ENCODE data around the gene P2RY11. TPM values are rescaled to one million over a fixed set of nuclear protein-coding genes. Genes with fewer than 3 reads are reported as not detected.

The P2RY11 gene, protein sequence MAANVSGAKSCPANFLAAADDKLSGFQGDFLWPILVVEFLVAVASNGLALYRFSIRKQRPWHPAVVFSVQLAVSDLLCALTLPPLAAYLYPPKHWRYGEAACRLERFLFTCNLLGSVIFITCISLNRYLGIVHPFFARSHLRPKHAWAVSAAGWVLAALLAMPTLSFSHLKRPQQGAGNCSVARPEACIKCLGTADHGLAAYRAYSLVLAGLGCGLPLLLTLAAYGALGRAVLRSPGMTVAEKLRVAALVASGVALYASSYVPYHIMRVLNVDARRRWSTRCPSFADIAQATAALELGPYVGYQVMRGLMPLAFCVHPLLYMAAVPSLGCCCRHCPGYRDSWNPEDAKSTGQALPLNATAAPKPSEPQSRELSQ
- polyA plus RNA-seq (ENCODE audit: low read depth in 6 of 6): 1 to 10 TPM in 3 of 6 donors, under 1 TPM in 3; 0.69 to 1.2 (median 0.92) TPM

DNA sequence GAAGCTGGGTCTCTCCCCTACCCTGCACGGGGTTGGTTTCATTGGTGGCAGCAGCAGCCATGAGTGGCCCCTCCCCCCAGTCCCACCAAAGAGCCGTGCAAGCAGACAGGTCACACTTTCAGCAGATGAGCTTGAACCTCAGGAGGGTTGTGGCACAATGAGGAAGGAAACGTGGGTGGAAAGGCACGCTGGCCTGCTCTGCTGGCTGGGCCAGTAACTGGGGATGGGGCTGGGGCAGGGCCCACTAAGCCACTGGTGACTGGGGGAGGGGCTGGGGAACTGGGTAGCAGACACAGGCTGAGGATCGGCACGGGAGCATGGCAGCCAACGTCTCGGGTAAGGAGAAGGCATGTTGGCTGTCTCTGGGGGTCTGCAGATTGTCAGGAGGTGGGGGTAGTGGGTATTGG is at the start of gene P2RY11:
Gene P2RY11 (plus strand): TSS at position 289 of the 407 bp plus-strand sequence. CDS start 29 bp downstream, at position 318.
- H3K9me3 Mint-ChIP-seq: no peaks in the 10 kb centered on the region

DNA sequence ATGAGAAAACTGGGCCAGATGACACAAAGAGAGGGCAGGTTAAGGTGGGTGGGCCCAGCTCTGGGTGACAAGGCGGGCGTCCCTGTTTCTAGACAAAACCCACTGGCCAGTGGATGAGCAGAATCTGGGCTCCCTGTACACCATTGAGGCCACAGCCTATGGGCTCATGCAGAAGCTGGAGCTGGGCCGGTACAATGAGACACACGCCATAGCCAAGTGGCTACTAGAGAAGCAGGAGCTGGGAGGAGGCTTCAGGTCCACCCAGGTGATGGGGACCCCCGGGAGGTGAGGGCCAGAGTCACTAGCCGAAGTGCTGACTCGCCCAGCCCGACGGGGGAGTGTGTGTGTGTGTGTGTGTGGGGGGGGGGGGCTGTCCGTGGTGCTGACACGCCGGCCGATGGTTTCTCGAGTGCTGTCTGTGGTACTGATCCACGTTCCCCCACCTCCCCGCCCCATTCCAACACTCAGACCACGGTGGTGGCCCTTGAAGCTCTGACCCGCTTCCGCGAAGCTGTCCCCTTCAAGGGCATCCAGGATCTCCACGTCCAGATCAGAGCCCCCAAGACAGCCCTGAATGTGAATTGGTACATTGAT is 49.7 kb upstream of the P2RY11 start:
- Mint-ChIP-seq H3K27ac (no peak overlapping the region), H3K4me3 (peak overlapping the region in 1 of 8 donors; percentile 32), H3K27me3 (peaks cover 15 to 49% (median 42%) of the 10 kb centered on the region in 3 donors), H3K36me3 (peaks cover 7 to 8% of the 10 kb centered on the region in 2 donors), H3K9me3 (peaks cover 0 to 12% (median 2%) of the 10 kb centered on the region in 7 donors), H3K4me1 (no peaks in the 10 kb centered on the region)
- no peak for ATAC-seq (ENCODE audit: low read depth in 2 of 2)
- no peak for DNase-seq

More for the DNA sequence above, at the start of gene P2RY11:
- Mint-ChIP-seq H3K4me1 (peaks cover 35 to 44% (median 42%) of the 10 kb centered on the region in 3 donors), H3K27me3 (no peaks in the 10 kb centered on the region), H3K4me3 (peak within 1 kb of the TSS; percentile 49 to 80 (median 65)), H3K36me3 (peaks cover 4 to 7% of the 10 kb centered on the region in 2 donors), H3K27ac (peak within 1 kb of the TSS; percentile 33 to 95 (median 90))
- peak; percentile 21 to 46 for ATAC-seq (ENCODE audit: low read depth in 2 of 2)
- DNase-seq: peak; percentile 37

DNA sequence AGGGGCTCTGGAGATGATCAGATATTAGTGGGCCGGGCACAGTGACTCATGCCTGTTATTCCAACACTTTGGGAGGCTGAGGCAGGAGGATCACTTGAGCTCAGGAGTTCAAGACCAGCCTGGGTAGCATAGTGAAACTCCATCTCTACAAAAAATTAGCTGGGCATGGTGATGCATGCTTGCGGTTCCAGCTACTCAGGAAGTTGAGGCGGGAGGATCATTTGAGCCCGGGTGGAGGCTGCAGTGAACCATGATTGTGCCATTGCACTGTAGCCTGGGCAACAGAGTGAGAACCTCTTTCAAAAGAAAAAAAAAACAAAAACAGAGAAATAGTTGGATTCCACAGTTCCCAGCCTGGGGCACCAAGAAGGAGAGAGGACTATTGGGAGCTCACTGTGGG is 43.3 kb upstream of the P2RY11 start:
- peaks cover 7 to 16% of the 10 kb centered on the region in 2 donors for H3K36me3 Mint-ChIP-seq
- peaks cover 11 to 47% (median 45%) of the 10 kb centered on the region in 3 donors for H3K27me3 Mint-ChIP-seq
- DNase-seq: no peak
- H3K4me3 Mint-ChIP-seq: no peak overlapping the region
- H3K9me3 Mint-ChIP-seq: peaks cover 2 to 17% (median 5%) of the 10 kb centered on the region in 7 donors
- H3K4me1 Mint-ChIP-seq: peaks cover 0 to 6% (median 0%) of the 10 kb centered on the region in 3 donors
- H3K27ac Mint-ChIP-seq: no peak overlapping the region
- ATAC-seq (ENCODE audit: low read depth in 2 of 2): no peak

DNA sequence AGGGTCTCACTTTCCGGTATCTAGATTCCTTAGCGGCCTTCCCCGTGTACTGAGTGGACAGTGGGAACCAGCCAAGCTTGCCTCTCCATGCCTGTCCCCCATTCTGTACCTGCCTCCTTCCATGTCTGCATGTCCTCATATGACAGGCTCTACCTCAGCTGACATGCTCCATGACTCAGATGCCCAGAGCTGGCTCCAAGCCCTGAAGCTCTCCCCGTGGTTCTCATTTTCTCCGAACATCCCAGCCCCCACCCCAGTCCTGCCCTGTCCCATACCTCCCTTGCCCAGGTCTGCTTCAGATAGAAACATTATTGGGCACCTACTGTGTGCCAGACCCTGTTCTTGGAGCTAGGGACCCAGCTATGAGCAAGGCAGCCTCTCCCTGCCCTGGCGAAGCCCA is 42.4 kb upstream of the P2RY11 start:
- no peak for DNase-seq
- no peak overlapping the region for H3K4me3 Mint-ChIP-seq
- H3K27me3 Mint-ChIP-seq: peaks cover 11 to 40% (median 40%) of the 10 kb centered on the region in 3 donors
- peaks cover 3 to 23% (median 7%) of the 10 kb centered on the region in 7 donors for H3K9me3 Mint-ChIP-seq
- peaks cover 0 to 6% (median 0%) of the 10 kb centered on the region in 3 donors for H3K4me1 Mint-ChIP-seq
- no peak overlapping the region for H3K27ac Mint-ChIP-seq
- ATAC-seq (ENCODE audit: low read depth in 2 of 2): no peak
- peaks cover 7 to 16% of the 10 kb centered on the region in 2 donors for H3K36me3 Mint-ChIP-seq

DNA sequence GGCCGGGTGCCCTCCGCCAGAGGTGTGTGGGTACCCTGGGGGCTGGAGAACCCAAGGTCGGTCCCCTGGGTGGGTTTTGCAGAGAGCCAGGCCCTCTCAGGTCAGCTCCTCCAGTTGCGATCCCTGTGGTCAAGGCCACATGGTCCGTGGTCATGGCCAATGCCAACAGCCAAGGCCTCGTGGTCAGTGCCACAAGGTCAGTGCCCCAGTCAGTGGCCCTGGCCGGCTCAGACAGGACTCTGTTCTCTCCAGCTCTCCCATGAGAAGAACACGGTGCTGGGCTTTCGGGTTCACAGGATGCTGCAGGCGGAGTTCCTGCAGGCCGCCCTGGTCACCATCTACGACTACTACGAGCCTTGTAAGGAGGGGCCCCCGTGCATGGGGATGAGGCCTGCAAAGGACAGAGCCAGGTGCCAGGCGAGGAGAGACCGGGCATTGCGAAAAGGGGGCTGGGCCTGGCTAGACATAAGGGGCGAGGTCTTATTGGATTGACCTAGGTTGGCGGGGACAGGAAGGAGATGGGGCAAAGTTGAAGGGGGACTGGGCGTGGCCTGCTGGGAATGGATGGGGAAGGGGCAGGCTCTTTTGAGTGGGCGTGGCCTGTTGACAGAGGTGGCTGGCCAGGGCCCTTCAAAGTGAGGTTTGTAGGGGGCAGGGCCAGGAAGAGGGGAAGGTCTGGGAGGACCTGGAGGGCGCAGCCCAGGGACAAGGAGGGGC is 40.6 kb upstream of the P2RY11 start:
- H3K9me3 Mint-ChIP-seq: peaks cover 5 to 17% (median 10%) of the 10 kb centered on the region in 7 donors
- no peak for ATAC-seq (ENCODE audit: low read depth in 2 of 2)
- peak overlapping the region in 1 of 8 donors; percentile 62 for H3K4me3 Mint-ChIP-seq
- peaks cover 0 to 6% (median under 1%) of the 10 kb centered on the region in 3 donors for H3K4me1 Mint-ChIP-seq
- H3K27ac Mint-ChIP-seq: peak overlapping the region in 1 of 6 donors; percentile 67
- DNase-seq: no peak
- H3K27me3 Mint-ChIP-seq: peaks cover 11 to 39% (median 38%) of the 10 kb centered on the region in 3 donors
- H3K36me3 Mint-ChIP-seq: peaks cover 2 to 16% of the 10 kb centered on the region in 2 donors

DNA sequence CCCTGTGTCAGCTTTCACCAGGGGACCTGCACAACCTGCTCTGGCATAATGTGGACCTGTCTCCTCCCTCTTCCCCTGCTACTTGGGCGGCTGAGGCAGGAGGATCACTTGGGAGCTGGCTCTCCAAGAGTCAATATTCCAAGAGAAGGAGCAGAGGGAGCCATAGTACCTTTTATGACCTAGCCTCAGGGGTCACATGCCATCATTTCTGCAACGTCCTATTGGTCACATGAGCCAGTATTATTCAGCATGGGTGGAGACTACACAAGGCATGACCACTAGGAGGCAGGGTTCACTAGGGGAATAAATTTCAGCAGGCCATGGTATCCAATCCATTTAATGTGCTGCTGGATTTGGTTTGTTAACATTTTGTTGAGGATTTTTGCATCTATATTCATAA is 37.3 kb upstream of the P2RY11 start:
- peaks cover 10 to 16% (median 12%) of the 10 kb centered on the region in 7 donors for H3K9me3 Mint-ChIP-seq
- DNase-seq (no peak), ATAC-seq (ENCODE audit: low read depth in 2 of 2) (peak; percentile 56 to 58)
- peaks cover 6 to 37% (median 28%) of the 10 kb centered on the region in 3 donors for H3K27me3 Mint-ChIP-seq
- H3K27ac Mint-ChIP-seq: no peak overlapping the region
- no peak overlapping the region for H3K4me3 Mint-ChIP-seq
- H3K4me1 Mint-ChIP-seq: peaks cover 0 to 6% (median 4%) of the 10 kb centered on the region in 3 donors
- H3K36me3 Mint-ChIP-seq: peaks cover 0 to 19% of the 10 kb centered on the region in 2 donors

DNA sequence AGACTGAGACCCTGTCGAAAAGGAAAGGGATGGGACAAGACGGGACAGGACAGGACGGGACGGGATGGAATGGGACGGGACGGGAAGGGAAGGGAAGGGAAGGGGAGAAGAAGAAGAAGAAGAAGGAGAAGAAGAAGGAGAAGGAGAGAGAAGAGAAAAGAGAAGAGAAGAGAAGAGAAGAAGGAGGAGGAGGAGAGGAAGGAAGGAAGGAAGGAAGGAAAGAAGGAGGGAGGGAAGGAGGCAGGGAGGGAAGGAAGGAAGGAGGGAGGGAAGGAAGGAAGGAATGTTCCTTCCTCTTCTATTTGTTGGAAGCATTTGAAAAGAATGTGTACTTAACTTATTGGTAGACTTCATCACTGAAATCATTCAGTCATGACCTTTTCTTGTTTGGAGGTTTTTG is 35.0 kb upstream of the P2RY11 start:
- Mint-ChIP-seq H3K27ac (no peak overlapping the region), H3K9me3 (peaks cover 10 to 16% (median 11%) of the 10 kb centered on the region in 7 donors), H3K4me3 (no peak overlapping the region), H3K27me3 (peaks cover 0 to 25% (median 17%) of the 10 kb centered on the region in 3 donors), H3K36me3 (peaks cover 0 to 16% of the 10 kb centered on the region in 2 donors), H3K4me1 (peaks cover 0 to 4% (median 0%) of the 10 kb centered on the region in 3 donors)
- ATAC-seq (ENCODE audit: low read depth in 2 of 2) (no peak), DNase-seq (no peak)

DNA sequence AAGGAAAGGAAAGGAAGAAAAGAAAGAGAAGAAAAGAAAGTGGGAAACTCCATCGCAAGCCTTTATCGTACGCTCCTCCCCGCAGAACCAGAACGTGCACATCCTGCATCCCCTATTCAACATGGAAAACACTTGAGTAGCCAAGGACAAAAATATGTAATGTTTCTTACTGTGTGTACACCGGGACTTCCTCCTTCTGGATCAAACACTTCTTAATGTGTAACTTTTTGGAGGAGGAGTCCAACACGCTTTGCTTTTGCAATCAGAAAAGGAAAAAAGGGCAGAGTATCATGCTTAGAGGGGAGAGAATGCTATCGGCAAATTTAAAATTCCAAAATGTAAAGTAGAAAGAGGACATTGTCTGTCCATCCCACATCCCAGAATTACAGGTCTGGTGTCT is 33.2 kb upstream of the P2RY11 start:
- Mint-ChIP-seq H3K9me3 (peaks cover 6 to 12% (median 9%) of the 10 kb centered on the region in 7 donors), H3K27ac (peak overlapping the region in 1 of 6 donors; percentile 56)

DNA sequence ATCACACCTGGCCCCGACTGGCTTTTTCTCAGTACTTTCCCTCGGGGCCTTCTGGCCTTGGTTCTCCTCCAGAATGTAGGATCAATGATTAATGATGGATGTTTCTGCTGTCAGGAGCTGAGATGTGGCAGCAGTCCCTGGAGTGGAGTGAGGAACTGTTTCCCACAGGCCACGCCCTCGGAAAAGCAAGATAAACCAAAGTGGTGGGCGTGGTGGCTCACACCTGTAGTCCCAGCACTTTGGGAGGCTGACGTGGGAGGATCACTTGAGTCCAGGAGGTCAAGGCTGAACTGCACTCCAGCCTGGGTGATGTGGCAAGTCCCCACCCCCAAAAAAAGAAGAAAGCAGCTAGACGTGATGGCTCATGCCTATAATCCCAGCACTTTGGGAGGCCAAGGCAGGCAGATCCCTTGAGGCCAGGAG is 32.5 kb upstream of the P2RY11 start:
- peaks cover 0 to 21% (median 12%) of the 10 kb centered on the region in 3 donors for H3K27me3 Mint-ChIP-seq
- ATAC-seq (ENCODE audit: low read depth in 2 of 2): no peak
- no peak overlapping the region for H3K4me3 Mint-ChIP-seq

More for the DNA sequence above, 33.2 kb upstream of the P2RY11 start:
- no peak overlapping the region for H3K4me3 Mint-ChIP-seq
- no peak for DNase-seq
- H3K27me3 Mint-ChIP-seq: peaks cover 0 to 21% (median 12%) of the 10 kb centered on the region in 3 donors
- H3K4me1 Mint-ChIP-seq: peaks cover 0 to 4% (median 0%) of the 10 kb centered on the region in 3 donors
- no peak for ATAC-seq (ENCODE audit: low read depth in 2 of 2)
- H3K36me3 Mint-ChIP-seq: peaks cover 0 to 11% of the 10 kb centered on the region in 2 donors

DNA sequence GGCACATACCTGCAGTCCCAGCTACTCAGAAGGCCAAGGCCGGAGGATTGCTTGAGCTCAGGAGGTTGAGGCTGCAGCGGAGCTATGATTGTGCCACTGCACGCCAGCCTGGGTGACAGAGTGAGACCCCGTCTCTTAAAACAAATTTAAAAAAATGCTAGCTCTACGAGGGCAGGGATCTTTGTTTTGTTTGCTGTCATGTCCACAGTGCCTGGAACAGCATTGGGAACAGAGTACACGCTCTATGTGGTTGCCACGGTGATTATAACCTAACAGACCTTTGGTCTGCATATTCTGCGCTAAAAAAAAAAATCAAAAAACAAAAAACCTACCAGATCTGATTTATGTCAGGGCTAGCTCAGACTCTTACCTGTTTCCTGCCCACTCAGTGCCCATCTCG is 27.6 kb upstream of the P2RY11 start:
- peak overlapping the region in 4 of 8 donors; percentile 3 to 84 (median 62) for H3K4me3 Mint-ChIP-seq
- peaks cover 10 to 22% (median 18%) of the 10 kb centered on the region in 3 donors for H3K4me1 Mint-ChIP-seq
- H3K27me3 Mint-ChIP-seq: peaks cover 0 to 4% (median 0%) of the 10 kb centered on the region in 3 donors
- H3K36me3 Mint-ChIP-seq: no peaks in the 10 kb centered on the region
- peak overlapping the region in 1 of 6 donors; percentile 73 for H3K27ac Mint-ChIP-seq
- no peak for ATAC-seq (ENCODE audit: low read depth in 2 of 2)
- H3K9me3 Mint-ChIP-seq: no peaks in the 10 kb centered on the region
- no peak for DNase-seq

More for the DNA sequence above, 32.5 kb upstream of the P2RY11 start:
- peaks cover 0 to 11% of the 10 kb centered on the region in 2 donors for H3K36me3 Mint-ChIP-seq
- no peak overlapping the region for H3K27ac Mint-ChIP-seq
- no peak for DNase-seq
- peaks cover 3 to 12% (median 6%) of the 10 kb centered on the region in 7 donors for H3K9me3 Mint-ChIP-seq
- H3K4me1 Mint-ChIP-seq: peaks cover 0 to 4% (median 0%) of the 10 kb centered on the region in 3 donors

DNA sequence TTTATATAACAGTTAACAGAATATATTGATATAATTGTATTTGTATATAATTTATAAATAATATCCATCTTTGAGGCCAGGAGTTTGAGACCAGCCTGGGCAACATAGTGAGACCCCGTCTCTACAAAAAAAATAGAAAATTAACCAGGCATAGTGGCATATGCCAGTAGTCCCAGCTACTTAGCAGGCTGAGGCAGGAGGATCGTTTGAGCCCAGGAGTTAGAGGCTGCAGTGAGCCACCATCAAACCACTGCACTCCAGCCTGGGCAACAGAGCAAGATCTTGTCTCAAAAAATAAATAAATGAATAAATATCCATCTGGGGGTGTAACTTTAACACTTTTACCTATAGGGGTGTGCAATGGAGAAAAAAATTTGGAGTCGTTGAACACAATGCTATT is 26.7 kb upstream of the P2RY11 start:
- H3K36me3 Mint-ChIP-seq: peaks cover 0 to 1% of the 10 kb centered on the region in 2 donors
- H3K9me3 Mint-ChIP-seq: no peaks in the 10 kb centered on the region
- DNase-seq (no peak), ATAC-seq (ENCODE audit: low read depth in 2 of 2) (no peak)
- H3K27me3 Mint-ChIP-seq: no peaks in the 10 kb centered on the region
- H3K27ac Mint-ChIP-seq: peak overlapping the region in 4 of 6 donors; percentile 52 to 81 (median 68)
- peak overlapping the region in 7 of 8 donors; percentile 77 to 94 (median 88) for H3K4me3 Mint-ChIP-seq
- H3K4me1 Mint-ChIP-seq: peaks cover 10 to 22% (median 18%) of the 10 kb centered on the region in 3 donors

DNA sequence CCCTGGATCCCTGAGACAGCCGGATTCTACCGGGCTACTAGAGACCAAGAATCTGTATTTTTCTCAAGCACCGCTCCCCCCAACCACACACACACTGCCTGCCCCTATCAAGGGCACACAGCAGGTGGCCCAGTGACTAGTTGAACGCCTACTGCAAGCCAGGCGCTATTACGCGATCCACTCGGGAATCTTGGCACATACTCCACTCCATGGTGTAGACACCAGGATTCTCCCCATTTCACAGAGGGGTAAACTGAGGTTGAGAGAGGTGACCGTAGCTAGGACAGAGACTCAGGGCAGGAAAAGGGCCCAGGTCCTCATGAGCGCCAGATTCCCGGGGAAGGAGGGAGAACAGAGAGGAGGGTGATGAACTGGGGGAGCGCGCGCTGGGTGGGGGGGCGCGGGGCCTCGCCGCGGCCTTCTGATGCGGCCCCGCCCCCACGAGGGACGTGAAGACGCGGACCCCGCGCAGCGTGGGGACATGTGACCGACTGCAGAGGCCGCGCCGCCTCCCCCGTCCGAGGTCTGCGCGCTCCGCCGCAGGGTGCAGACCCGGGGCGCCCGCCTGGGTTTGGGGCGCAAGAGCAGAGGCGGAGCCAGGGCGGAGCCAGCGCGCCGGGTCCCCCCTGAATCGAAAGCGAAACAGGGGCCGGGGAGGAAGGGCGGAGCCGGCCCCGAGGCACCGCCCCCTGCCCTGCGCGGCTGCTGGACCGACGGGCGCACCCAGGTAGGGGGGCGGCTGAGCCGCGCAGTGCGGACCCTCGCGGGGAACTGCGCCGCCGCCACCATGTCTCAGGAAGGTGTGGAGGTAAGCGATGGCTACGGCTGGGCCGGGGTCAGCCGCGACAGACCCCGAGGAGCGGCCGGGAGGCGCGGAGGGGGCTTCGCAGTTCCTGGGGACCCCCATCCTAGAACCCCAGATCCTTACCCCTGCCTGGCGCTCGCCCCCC is 25.6 kb upstream of the P2RY11 start, which contains the start of gene SHFL:
Gene SHFL (plus strand): TSS at position 677 of the 950 bp plus-strand sequence. CDS start 111 bp downstream, at position 788.
- peaks cover 0 to 5% of the 10 kb centered on the region in 2 donors for H3K36me3 Mint-ChIP-seq
- no peaks in the 10 kb centered on the region for H3K27me3 Mint-ChIP-seq
- H3K4me1 Mint-ChIP-seq: peaks cover 10 to 22% (median 18%) of the 10 kb centered on the region in 3 donors
- peaks cover 0 to 2% (median 0%) of the 10 kb centered on the region in 7 donors for H3K9me3 Mint-ChIP-seq
- DNase-seq: peak; percentile 80
- peak within 1 kb of the TSS; percentile 77 to 94 (median 88) for H3K4me3 Mint-ChIP-seq
- H3K27ac Mint-ChIP-seq: peak within 1 kb of the TSS in 5 of 6 donors; percentile 58 to 82 (median 79)
- peak; percentile 96 to 97 for ATAC-seq (ENCODE audit: low read depth in 2 of 2)

Measured in naive B cell (primary cell).